SH-SY5Y (cell line): Measurements from ENCODE around the gene EEFSEC.
A peak's percentile ranks its signal among the peaks of the same experiment; 100 is the strongest.

Experiments used
- GATA2 ChIP-seq: IDR thresholded peaks from 2 replicates; pipeline ENCODE4 v1.6.1; 2011; ENCODE audit warnings: mild to moderate bottlenecking, low read depth, low read length
- GATA3 ChIP-seq: IDR thresholded peaks from 2 replicates; pipeline ENCODE4 v1.6.1; 2011; ENCODE audit warnings: low read depth, mild to moderate bottlenecking, low read length, moderate library complexity

The EEFSEC gene

DNA sequence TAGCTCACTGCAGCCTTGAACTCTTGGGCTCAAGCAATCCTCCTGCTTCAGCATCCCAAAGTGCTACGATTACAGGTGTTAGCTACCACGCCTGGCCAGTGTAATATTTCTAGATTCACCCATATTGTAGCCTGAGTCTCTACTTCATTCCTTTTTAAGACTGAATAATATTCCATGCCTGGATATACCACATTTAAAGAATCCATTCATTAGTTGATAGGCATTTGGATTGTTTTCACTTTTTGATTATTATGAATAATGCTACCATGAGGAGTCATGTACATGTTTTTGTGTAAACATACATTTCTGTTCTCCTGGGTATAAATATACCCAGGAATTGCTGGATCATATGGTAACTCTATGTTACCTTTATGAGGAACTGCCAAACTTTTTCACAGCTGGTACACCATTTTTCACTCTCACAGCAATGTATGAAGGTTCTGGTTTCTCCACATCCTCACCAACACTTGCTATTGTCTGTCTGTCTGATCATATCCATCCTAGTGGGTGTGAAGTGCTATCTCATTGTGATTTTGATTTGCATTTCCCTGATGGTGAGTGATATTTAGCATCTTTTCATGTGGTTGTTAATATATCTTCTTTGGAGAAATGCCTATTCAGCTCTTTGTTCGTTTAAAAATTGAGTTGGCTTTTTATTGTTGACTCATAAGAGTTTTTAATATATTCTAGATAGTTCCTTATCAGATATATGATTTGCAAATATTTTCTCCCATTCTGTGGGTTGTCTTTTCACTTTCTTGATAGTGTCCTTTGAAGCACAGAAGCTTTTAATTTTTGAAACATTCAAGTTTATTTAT, 32.6 kb downstream of the EEFSEC start:
- no peak for TF ChIP-seq GATA2
- no peak for TF ChIP-seq GATA3

DNA sequence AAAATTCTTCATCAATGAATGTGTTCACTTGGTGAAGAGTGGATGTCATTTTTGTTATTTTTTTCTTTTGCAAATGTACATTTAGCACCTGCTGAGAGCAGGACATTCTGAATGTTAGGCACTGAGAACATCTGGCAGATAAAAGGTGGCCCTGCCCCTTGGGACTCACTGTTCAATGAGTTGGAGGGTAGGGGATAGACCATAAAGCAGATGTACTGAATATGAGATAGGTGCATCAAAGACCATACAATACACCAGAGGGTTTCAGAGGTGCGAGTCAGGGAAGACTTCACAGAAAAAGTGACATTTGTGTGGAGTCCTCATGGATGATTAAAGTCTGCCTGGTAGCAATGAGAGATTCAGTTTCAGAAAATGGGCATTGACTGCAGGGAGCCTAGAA, 34.2 kb downstream of the EEFSEC start:
- no peak for TF ChIP-seq GATA3
- TF ChIP-seq GATA2, result no peak

DNA sequence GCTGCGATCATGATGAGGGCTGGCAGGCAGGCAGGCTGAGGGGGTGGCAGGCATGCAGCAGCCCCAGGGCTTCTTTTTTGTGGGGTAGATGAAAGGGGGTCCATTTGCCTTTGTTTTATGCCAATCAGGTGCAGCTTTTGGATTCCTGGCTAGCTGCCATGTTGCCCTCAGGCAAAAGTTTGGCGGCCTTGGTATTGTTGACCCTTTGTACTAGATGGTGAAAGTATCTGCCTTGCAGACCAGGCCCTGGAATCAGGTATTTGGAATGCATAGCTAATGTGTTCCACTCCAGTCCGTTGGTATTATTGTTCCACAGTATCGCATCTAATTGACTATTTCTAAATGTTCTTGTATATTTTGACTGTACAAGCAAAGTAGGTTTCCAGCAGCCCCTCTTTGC, 35.0 kb downstream of the EEFSEC start:
- TF ChIP-seq GATA2, result no peak
- no peak for TF ChIP-seq GATA3

DNA sequence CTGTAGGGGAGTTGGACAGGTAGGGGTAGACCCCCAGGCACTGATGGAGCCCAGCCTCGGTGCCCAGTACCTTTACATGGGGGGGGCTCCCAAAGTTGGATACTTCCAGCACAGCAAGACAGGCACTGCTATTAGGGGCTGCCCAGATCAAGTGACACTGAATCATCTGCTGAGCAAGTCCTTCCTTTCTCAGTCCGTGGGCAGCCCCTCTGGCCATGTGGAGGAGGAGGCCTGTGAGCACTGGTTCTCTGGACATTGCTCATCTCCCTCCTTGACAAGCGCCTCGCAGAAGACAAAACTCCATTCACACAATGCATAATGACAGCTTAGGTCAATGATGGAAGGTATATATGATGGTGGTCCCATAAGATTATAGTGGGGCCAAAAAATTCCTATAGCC, 35.7 kb downstream of the EEFSEC start:
- TF ChIP-seq GATA2 (no peak), GATA3 (no peak)

DNA sequence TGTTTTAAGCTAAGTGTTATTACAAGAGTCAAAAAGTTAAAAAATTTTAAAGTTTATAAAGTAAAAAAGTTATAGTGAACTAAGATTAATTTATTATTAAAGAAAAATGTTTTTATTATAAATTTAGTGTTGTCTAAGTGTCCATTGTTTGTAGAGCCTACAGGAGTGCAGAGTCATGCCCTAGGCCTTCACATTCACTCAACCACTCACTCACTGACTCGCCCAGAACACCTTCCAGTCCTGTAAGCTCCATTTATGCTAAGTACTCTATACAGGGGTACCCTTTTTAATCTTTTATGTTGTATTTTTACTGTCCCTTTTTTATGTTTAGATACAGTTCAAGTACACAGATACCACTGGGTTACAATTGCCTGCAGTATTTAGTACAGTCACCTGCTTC, 37.2 kb downstream of the EEFSEC start:
- TF ChIP-seq GATA2 (no peak), GATA3 (no peak)

DNA sequence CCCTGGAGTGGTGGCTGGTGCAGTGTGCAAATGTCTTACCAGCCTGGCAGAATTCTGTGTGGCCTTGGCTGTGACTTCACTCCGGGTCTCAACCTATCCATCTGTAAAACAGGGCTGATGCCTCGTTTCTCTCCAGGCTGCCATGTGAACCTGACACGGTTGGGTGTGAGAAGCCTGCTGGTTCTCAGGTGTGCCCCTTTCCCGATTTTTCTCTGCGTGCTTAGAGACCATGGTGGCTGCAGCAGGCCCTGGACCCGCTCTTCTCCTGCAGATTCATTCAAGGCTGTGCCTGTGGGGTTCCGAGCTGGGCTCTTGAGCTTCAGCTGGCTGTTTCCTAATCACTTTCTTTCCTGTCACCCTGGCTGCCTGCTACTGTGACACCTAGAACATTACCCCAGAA, 38.9 kb downstream of the EEFSEC start:
- TF ChIP-seq GATA2, result no peak
- no peak for TF ChIP-seq GATA3

DNA sequence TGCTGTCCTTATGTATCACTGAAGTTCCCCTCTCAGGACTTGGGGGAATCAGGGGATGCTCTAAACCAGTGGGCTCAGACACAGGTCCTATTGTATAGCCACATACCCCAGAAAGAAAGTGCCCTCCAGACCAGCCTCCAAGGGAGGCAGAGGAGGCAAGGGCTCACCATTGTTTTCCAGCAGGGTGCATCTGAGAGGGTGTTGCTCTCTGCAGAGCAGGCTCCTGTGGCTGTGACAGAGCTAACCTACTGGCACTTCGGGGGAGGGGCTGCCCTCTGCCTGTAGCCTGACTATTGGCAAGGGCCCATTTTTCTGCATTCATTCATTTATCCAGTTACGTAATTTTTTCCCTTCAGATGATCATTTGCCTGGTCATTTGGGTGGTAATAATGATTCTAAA, 39.9 kb downstream of the EEFSEC start:
- TF ChIP-seq GATA3 (no peak), GATA2 (no peak)

DNA sequence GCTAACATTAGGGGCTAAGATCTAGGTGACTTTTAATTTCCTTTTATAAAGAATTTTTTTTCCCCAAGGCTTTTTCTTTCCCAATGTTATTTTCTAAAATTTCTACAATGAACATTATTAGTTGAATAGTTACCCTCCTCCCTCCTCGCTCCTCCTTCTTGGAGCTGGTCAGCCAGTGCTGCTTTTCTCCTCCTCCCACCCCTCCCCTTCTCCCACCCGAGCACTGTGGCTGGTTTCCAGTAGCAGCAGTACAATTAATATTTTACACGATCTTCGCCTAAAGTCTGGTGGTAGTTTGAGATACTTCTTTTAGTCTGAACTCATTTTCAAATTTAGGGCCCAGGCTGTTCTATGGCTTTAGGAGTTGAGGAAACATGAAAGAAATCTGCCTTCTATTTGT, 41.6 kb downstream of the EEFSEC start:
- TF ChIP-seq GATA3, result no peak
- no peak for TF ChIP-seq GATA2

DNA sequence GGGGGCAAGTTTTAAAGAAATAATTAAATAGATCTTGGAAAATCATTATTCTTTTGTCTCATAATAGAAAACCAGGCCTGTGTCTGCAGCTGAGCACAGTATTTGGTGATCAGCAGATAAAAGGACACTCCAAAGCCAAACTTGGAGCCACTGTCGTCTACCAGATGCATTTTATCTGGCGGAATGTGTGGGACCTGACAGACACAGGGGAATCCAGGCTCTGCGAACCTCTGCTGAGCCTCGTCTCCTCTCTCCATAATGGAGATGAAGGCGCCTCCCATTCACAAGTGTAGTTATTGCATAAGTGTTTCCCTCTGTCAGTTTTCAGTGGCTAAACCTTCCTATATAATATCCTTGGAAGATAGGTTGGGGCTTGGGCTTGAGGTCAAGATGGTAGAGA, 42.1 kb downstream of the EEFSEC start:
- TF ChIP-seq GATA3, result peak; percentile 91
- peak; percentile 95 for TF ChIP-seq GATA2

DNA sequence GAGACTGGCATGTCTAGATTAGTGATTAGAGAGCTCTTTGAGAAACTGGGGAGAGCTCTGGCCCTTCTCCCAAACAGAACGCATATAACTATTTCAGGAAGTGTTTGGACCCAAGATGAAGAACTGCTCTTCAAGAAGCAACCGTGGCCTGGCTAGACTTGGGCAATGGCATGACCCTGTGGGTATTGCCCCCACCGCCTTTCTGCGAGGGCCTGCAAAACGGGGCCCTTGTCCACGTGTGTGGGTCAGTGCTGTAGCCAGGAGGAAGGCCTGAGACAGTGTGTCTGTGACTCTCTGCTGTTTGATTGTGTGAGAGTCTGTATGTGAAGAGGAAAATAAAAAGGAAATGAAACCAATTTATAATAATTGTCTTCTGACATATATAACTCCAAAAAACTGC, 42.5 kb downstream of the EEFSEC start:
- TF ChIP-seq GATA3 (no peak), GATA2 (no peak)

DNA sequence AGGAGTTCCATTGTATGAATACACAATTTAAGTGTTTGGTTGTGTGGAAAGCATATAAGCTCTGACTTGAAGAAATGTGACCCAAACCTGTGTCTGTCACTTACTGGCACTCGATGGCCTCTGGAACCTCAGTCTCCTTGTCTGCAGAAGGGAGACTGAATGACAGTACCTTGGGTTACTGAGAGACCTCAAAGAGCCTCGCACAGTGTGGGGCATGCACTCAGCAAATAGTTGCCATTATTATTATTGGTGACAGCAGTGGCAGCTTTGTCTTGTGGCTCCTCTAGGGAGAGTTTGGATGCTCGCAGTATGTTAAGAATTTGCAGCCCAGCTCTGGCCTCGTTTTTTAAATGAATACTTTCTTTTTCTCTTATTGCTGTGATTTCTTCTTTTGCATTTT, 43.4 kb downstream of the EEFSEC start:
- TF ChIP-seq GATA2 (no peak), GATA3 (no peak)

DNA sequence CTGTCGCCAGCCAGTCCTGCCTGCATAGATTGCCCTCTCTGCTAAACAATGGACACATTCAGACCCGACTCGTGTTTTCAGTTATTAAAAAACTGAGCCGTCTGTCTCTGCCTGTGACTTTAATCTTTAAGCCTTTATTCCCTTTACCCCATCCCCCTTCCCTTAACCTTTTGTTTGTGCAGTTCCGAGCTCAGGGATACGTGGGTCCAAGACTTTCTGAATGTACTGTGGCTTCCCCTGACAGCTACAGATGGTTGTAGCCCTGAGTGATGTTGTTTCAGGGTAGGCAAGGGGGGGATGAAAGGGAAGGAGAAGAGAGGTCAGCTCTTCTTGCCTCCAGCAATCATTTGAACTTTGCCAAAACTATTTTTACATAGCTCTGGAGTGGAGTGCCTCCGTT, 44.6 kb downstream of the EEFSEC start:
- no peak for TF ChIP-seq GATA3
- no peak for TF ChIP-seq GATA2

DNA sequence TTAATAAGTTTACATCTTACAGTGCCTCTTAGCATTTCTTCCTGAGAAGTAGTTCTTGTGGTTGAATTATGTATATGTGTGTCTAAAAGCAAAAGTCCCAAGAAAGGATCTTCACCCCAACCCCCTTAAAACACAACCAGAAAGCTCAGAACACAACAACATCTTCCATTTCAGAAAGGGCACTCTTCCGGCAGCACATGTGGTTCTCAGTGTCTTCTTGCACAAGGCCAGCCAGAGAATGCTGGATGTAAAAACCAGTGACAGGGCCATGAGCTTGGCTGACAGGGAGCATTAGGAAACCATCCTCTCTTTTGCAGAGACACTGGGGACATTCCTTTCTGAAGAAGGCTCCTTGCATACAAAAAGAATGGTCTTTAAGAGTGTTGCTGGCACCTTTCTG, 45.0 kb downstream of the EEFSEC start:
- TF ChIP-seq GATA2 (no peak), GATA3 (no peak)

DNA sequence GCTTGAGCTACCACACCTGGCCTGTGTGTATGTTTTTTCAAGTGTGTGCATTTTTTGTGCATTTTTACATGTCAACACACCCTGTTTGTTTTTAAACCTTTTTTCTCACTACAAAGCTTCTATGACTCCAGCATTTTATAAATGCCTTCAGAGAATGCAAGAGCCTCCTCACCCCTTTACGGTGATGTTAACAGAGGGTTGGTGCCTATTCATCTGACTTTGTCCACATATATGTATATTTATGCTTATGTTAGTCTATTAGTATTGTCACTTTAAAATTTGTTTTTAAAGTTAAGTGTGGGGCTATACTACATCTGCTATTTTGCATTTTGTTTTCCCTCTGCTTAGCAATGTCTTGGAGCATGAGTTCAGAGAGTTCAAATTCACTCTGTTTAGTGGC, 45.8 kb downstream of the EEFSEC start:
- TF ChIP-seq GATA3, result no peak
- TF ChIP-seq GATA2, result no peak

DNA sequence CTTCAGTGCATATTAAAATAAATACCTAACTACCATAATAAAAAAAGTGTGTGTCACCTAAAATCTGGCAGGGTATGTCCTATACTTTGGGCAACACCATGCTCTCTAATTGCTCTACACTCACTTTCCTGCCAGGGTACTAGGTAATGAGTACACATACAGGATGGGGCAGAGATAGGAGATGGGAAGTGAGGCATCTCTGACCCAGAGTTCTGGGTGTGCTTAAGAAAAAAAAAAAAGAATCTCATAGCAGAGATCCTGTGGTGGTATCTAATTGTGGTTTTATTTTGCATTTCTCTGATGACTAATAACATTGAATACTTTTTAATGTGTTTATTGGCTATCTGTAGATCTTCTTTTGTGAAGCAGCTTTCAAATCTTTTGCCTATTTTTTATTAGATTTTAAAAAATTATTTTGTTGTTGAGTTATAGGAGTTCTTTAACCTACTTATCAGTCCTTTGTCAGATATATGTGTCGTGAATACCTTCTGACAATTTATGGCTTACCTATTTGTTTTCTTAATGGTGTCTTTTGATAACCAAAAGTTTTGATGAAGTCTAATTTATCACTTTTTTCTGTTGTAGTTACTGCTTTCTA, 48.0 kb downstream of the EEFSEC start:
- no peak for TF ChIP-seq GATA3
- no peak for TF ChIP-seq GATA2
